Measurements from ENCODE around the gene ODAM. TPM values are rescaled to one million over a fixed set of nuclear protein-coding genes. Genes with fewer than 3 reads are reported as not detected.

Gene ODAM
- total RNA-seq, 2 experiments from 2014 or later, result not detected

DNA sequence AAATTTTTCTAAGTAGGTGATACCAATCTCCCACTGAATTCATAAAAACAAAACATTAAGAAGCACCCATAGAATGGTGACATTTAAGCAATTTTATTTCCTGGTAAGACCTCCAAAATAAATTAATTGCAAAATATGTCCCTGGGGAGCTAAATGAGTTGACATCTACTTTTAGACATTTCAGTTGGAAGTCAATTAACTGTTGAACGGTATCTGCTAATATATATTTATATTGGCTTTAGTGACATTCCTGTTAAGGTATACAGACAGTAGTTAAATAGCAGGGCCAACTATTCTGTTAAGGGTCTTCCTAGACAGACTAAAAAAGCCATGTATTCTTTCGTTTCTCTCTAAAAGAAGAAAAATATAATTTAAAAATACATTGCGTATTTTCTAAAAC is 41.6 kb upstream of the ODAM start, which contains the start of gene PRR27:
TSS of gene PRR27 (plus strand) at position 301 of the 400 bp plus-strand sequence. CDS start 139 bp downstream, outside the sequence.
- intact Hi-C loops (cut with DNase I, micrococcal nuclease), result no loop called here
- ChIA-PET CTCF (no interaction called here), POLR2A (no interaction called here)
- Histone ChIP-seq H3K27me3 (ENCODE audit: control insufficient read depth in 1 of 2, insufficient read depth in 2 of 2, low read length in 2 of 2) (no peaks in the 10 kb centered on the region), H3K4me3 (ENCODE audit: low read length) (no peak within 1 kb of the TSS), H3K4me1 (ENCODE audit: insufficient read depth, low read length) (no peaks in the 10 kb centered on the region), H3K27ac (ENCODE audit: low read depth in 1 of 2, low read length in 2 of 2) (no peak within 1 kb of the TSS), H3K9me3 (ENCODE audit: control insufficient read depth in 1 of 2, insufficient read depth in 1 of 2, low read length in 2 of 2) (peaks cover 0 to 4% of the 10 kb centered on the region in 2 experiments), H3K36me3 (ENCODE audit: insufficient read depth, low read length) (no peaks in the 10 kb centered on the region)
- Mint-ChIP-seq H3K27me3 (no peaks in the 10 kb centered on the region), H3K27ac (no peak within 1 kb of the TSS), H3K9me3 (no peaks in the 10 kb centered on the region), H3K36me3 (ENCODE audit: low read depth) (no peaks in the 10 kb centered on the region), H3K4me3 (no peak within 1 kb of the TSS), H3K4me1 (ENCODE audit: low read depth) (no peaks in the 10 kb centered on the region)
- DNase-seq, result no peak
- no peak for ATAC-seq (ENCODE audit: poor library complexity)
- TF ChIP-seq, protein P1, sequence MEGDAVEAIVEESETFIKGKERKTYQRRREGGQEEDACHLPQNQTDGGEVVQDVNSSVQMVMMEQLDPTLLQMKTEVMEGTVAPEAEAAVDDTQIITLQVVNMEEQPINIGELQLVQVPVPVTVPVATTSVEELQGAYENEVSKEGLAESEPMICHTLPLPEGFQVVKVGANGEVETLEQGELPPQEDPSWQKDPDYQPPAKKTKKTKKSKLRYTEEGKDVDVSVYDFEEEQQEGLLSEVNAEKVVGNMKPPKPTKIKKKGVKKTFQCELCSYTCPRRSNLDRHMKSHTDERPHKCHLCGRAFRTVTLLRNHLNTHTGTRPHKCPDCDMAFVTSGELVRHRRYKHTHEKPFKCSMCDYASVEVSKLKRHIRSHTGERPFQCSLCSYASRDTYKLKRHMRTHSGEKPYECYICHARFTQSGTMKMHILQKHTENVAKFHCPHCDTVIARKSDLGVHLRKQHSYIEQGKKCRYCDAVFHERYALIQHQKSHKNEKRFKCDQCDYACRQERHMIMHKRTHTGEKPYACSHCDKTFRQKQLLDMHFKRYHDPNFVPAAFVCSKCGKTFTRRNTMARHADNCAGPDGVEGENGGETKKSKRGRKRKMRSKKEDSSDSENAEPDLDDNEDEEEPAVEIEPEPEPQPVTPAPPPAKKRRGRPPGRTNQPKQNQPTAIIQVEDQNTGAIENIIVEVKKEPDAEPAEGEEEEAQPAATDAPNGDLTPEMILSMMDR (IDR thresholded peaks at IDR 0.05), result no peak

DNA sequence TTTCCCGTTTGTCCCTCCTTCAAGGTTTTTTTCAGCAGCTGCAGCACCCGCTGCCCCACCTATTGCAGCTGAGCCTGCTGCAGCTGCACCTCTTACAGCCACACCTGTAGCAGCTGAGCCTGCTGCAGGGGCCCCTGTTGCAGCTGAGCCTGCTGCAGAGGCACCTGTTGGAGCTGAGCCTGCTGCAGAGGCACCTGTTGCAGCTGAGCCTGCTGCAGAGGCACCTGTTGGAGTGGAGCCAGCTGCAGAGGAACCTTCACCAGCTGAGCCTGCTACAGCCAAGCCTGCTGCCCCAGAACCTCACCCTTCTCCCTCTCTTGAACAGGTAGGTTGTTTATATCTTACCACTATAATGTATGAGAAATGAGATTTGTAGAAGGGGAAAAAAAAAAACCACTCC is 36.9 kb upstream of the ODAM start:
- no peaks in the 10 kb centered on the region for H3K9me3 Mint-ChIP-seq
- H3K4me1 ChIP-seq (ENCODE audit: insufficient read depth, low read length), result no peaks in the 10 kb centered on the region
- no peaks in the 10 kb centered on the region for H3K27me3 Mint-ChIP-seq
- H3K27ac ChIP-seq (ENCODE audit: low read depth in 1 of 2, low read length in 2 of 2), result no peak overlapping the region
- ChIA-PET CTCF (no interaction called here), POLR2A (no interaction called here)
- H3K4me3 Mint-ChIP-seq, result no peak overlapping the region
- no peaks in the 10 kb centered on the region for H3K27me3 ChIP-seq (ENCODE audit: control insufficient read depth in 1 of 2, insufficient read depth in 2 of 2, low read length in 2 of 2)
- H3K36me3 ChIP-seq (ENCODE audit: insufficient read depth, low read length), result no peaks in the 10 kb centered on the region
- H3K9me3 ChIP-seq (ENCODE audit: control insufficient read depth in 1 of 2, insufficient read depth in 1 of 2, low read length in 2 of 2), result peaks cover 0 to 4% of the 10 kb centered on the region in 2 experiments
- H3K4me1 Mint-ChIP-seq (ENCODE audit: low read depth), result no peaks in the 10 kb centered on the region
- H3K36me3 Mint-ChIP-seq (ENCODE audit: low read depth), result no peaks in the 10 kb centered on the region
- ATAC-seq (ENCODE audit: poor library complexity) (no peak), DNase-seq (no peak)
- no peak overlapping the region for H3K4me3 ChIP-seq (ENCODE audit: low read length)
- H3K27ac Mint-ChIP-seq, result no peak overlapping the region
- TF ChIP-seq, protein P1 (IDR thresholded peaks at IDR 0.05), result no peak
- intact Hi-C loops (cut with DNase I, micrococcal nuclease), result no loop called here

DNA sequence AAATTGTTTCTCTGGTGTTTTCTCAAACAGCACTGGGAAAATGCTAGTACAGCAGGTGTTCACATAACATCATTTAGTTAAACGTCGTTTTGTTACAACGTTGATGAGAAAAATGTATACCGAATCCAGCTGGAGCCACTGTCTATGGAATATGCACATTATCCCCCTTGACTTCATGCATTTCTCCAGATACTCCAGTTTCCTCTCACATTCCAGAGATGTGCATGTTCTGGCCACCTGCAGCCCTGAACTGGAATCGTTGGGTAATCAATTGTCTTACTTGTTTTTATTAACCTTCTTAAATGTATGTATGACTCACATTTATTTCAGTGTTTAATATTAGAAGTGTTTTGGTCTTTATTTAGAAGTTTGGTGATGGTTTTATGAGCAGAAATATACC is 18.4 kb upstream of the ODAM start:
- Mint-ChIP-seq H3K27ac (no peak overlapping the region), H3K36me3 (ENCODE audit: low read depth) (no peaks in the 10 kb centered on the region), H3K27me3 (no peaks in the 10 kb centered on the region), H3K4me1 (ENCODE audit: low read depth) (no peaks in the 10 kb centered on the region), H3K4me3 (no peak overlapping the region), H3K9me3 (no peaks in the 10 kb centered on the region)
- TF ChIP-seq, protein P1 (IDR thresholded peaks at IDR 0.05), result no peak
- intact Hi-C loops (cut with DNase I, micrococcal nuclease), result no loop called here
- ChIA-PET CTCF (no interaction called here), POLR2A (no interaction called here)
- no peak for ATAC-seq (ENCODE audit: poor library complexity)
- Histone ChIP-seq H3K4me3 (ENCODE audit: low read length) (no peak overlapping the region), H3K36me3 (ENCODE audit: insufficient read depth, low read length) (no peaks in the 10 kb centered on the region), H3K4me1 (ENCODE audit: insufficient read depth, low read length) (no peaks in the 10 kb centered on the region), H3K27me3 (ENCODE audit: control insufficient read depth in 1 of 2, insufficient read depth in 2 of 2, low read length in 2 of 2) (no peaks in the 10 kb centered on the region), H3K9me3 (ENCODE audit: control insufficient read depth in 1 of 2, insufficient read depth in 1 of 2, low read length in 2 of 2) (no peaks in the 10 kb centered on the region), H3K27ac (ENCODE audit: low read depth in 1 of 2, low read length in 2 of 2) (no peak overlapping the region)
- no peak for DNase-seq

Data from CD4-positive, alpha-beta T cell (primary cell).